IMR-90 (cell line): ENCODE data around the gene PLD3. TPM values are rescaled to one million over a fixed set of nuclear protein-coding genes. Genes with fewer than 3 reads are reported as not detected.

Experiments
- ATAC-seq: fragments of 200-7000 bp; cut with Tn5 transposase; 2 replicates; pipeline ENCODE4 v1.9.1; 2020; ENCODE audit warnings: low read depth, mild to moderate bottlenecking, moderate library complexity
- BruUV-seq: library from RNA; stranded (reverse); fragments of 400-500 nt; replicated peaks from 2 replicates; lab custom pipeline; 2021; lab: Mats Ljungman, UMichigan
- CTCF ChIA-PET: fragments of 300-600 bp; formaldehyde crosslinking; extraction: SDS; loops from one replicate; lab custom pipeline; 2021; ENCODE audit warnings: antibody characterized with exemption; lab: Yijun Ruan, JAX
- POLR2A ChIA-PET: fragments of 300-600 bp; sonication (Branson Sonifier 250); formaldehyde crosslinking; loops from one replicate; lab custom pipeline; 2022; ENCODE audit warnings: antibody characterized with exemption; ENCODE audit not compliant: unreplicated experiment; lab: Charles Lee
- DNase-seq: peaks from one replicate; pipeline ENCODE4 v3.0.0; 2013
- H2AFZ ChIP-seq: replicated peaks from 2 replicates; pipeline ENCODE3; 2013; ENCODE audit warnings: low read length, mild to moderate bottlenecking; ENCODE audit not compliant: poor library complexity
- H2AK5ac ChIP-seq: 2 replicates; pipeline ENCODE4 v1.6.1; 2013; ENCODE audit warnings: low read depth, low read length, inconsistent platforms
- H2AK9ac ChIP-seq: replicated peaks from 2 replicates; pipeline ENCODE3; 2013; ENCODE audit warnings: mild to moderate bottlenecking, low read depth, low read length, moderate library complexity; ENCODE audit not compliant: poor library complexity
- H2BK120ac ChIP-seq: 2 replicates; pipeline ENCODE4 v1.6.1; 2013; ENCODE audit warnings: low read depth, low read length, inconsistent platforms
- H2BK15ac ChIP-seq: 3 replicates; pipeline ENCODE4 v1.6.1; 2013; ENCODE audit warnings: low read depth, low read length, inconsistent platforms
- H2BK20ac ChIP-seq: 2 replicates; pipeline ENCODE4 v1.6.1; 2013; ENCODE audit warnings: low read depth, mild to moderate bottlenecking, inconsistent platforms, low read length, moderate library complexity
- H2BK5ac ChIP-seq: 2 replicates; pipeline ENCODE4 v1.6.1; 2013; ENCODE audit warnings: mild to moderate bottlenecking, low read depth, low read length, inconsistent platforms; ENCODE audit not compliant: poor library complexity, severe bottlenecking
- H3K14ac ChIP-seq: replicated peaks from 2 replicates; pipeline ENCODE4 v1.6.1; 2013; ENCODE audit warnings: low read depth, low read length, inconsistent platforms
- H3K18ac ChIP-seq: 2 replicates; pipeline ENCODE4 v1.6.1; 2013; ENCODE audit warnings: low read depth, low read length, control low read depth
- H3K23ac ChIP-seq: 2 replicates; pipeline ENCODE4 v1.6.1; 2013; ENCODE audit warnings: low read depth, low read length, inconsistent platforms
- H3K27ac ChIP-seq: 2 replicates; pipeline ENCODE4 v1.5.1; 2013; ENCODE audit warnings: mild to moderate bottlenecking, control low read depth, low read length; ENCODE audit not compliant: insufficient read depth
- H3K27me3 ChIP-seq: 2 replicates; pipeline ENCODE4 v1.6.1; 2013; ENCODE audit warnings: low read length; ENCODE audit not compliant: control insufficient read depth, insufficient read depth
- H3K36me3 ChIP-seq: 2 replicates; pipeline ENCODE4 v1.6.1; 2013; ENCODE audit warnings: low read length, mixed read lengths; ENCODE audit not compliant: control insufficient read depth, insufficient read depth
- H3K4ac ChIP-seq: 2 replicates; pipeline ENCODE4 v1.6.1; 2013; ENCODE audit warnings: low read depth, low read length, inconsistent platforms
- H3K4me1 ChIP-seq: 2 replicates; pipeline ENCODE4 v1.6.1; 2013; ENCODE audit warnings: low read length, mixed read lengths; ENCODE audit not compliant: control insufficient read depth, insufficient read depth
- H3K4me2 ChIP-seq: 2 replicates; pipeline ENCODE4 v1.6.1; 2013; ENCODE audit warnings: low read depth, mild to moderate bottlenecking, control low read depth, low read length, moderate library complexity
- H3K4me3 ChIP-seq: 2 replicates; pipeline ENCODE4 v1.5.1; 2013; ENCODE audit warnings: low read depth, mild to moderate bottlenecking, control low read depth, low read length, moderate library complexity; ENCODE audit not compliant: insufficient read depth
- H3K56ac ChIP-seq: 2 replicates; pipeline ENCODE4 v1.6.1; 2013; ENCODE audit warnings: low read length, inconsistent platforms; ENCODE audit not compliant: insufficient read depth; ENCODE audit errors: extremely low read depth
- H3K79me1 ChIP-seq, 2 experiments: 2 replicates each; pipeline ENCODE4 v1.6.1; 2013; ENCODE audit warnings: low read length in 2 of 2, inconsistent platforms in 1 of 2, low read depth in 1 of 2
- H3K9ac ChIP-seq: 2 replicates; pipeline ENCODE4 v1.6.1; 2013; ENCODE audit warnings: low read depth, low read length, control low read depth
- H3K9me1 ChIP-seq: 2 replicates; pipeline ENCODE4 v1.6.1; 2013; ENCODE audit warnings: low read length, inconsistent platforms; ENCODE audit not compliant: insufficient read depth
- H3K9me3 ChIP-seq: 2 replicates; pipeline ENCODE4 v1.6.1; 2013; ENCODE audit warnings: low read length; ENCODE audit not compliant: control insufficient read depth, insufficient read depth
- H4K20me1 ChIP-seq: 2 replicates; pipeline ENCODE4 v1.6.1; 2013; ENCODE audit warnings: low read length, inconsistent platforms; ENCODE audit not compliant: insufficient read depth
- H4K5ac ChIP-seq: 2 replicates; pipeline ENCODE4 v1.6.1; 2013; ENCODE audit warnings: mild to moderate bottlenecking, low read depth, low read length, control low read depth
- H4K8ac ChIP-seq, 2 experiments: 2 replicates each; pipeline ENCODE4 v1.6.1; 2013; ENCODE audit warnings: low read depth in 2 of 2, low read length in 2 of 2, control low read depth in 1 of 2, inconsistent platforms in 1 of 2
- H4K91ac ChIP-seq: 2 replicates; pipeline ENCODE4 v1.6.1; 2013; ENCODE audit warnings: low read depth, low read length, inconsistent platforms; ENCODE audit not compliant: insufficient read depth
- BHLHE40 ChIP-seq: fragments of 150-350 bp; IDR thresholded peaks from 2 replicates; pipeline ENCODE4 v1.6.1; 2016; ENCODE audit warnings: mild to moderate bottlenecking, low read depth, low read length
- CEBPB ChIP-seq: IDR thresholded peaks from 2 replicates; pipeline ENCODE4 v1.6.1; 2012; ENCODE audit warnings: low read depth, low read length, improper control_type of control experiment
- CHD1 ChIP-seq: IDR thresholded peaks from 2 replicates; pipeline ENCODE4 v1.6.1; 2012; ENCODE audit warnings: low read depth, low read length, improper control_type of control experiment
- ELK1 ChIP-seq: fragments of 150-350 bp; IDR thresholded peaks from 2 replicates; pipeline ENCODE4 v1.6.1; 2016; ENCODE audit warnings: low read depth, mild to moderate bottlenecking, low read length, moderate library complexity, borderline replicate concordance
- FOS ChIP-seq: fragments of 150-350 bp; IDR thresholded peaks from 2 replicates; pipeline ENCODE4 v1.6.1; 2016; ENCODE audit warnings: low read depth, low read length
- MAFK ChIP-seq: IDR thresholded peaks from 2 replicates; pipeline ENCODE4 v1.6.1; 2012; ENCODE audit warnings: low read depth, low read length, improper control_type of control experiment
- MAZ ChIP-seq: IDR thresholded peaks from 2 replicates; pipeline ENCODE4 v1.6.1; 2012; ENCODE audit warnings: low read depth, mild to moderate bottlenecking, low read length, improper control_type of control experiment, moderate library complexity, borderline replicate concordance
- MXI1 ChIP-seq: IDR thresholded peaks from 2 replicates; pipeline ENCODE4 v1.6.1; 2012; ENCODE audit warnings: low read depth, mild to moderate bottlenecking, low read length, moderate library complexity, borderline replicate concordance
- NFE2L2 ChIP-seq: fragments of 150-350 bp; IDR thresholded peaks from 2 replicates; pipeline ENCODE4 v1.6.1; 2016; ENCODE audit warnings: low read depth, mild to moderate bottlenecking, low read length
- POLR2A ChIP-seq: IDR thresholded peaks from 2 replicates; pipeline ENCODE4 v1.6.1; 2012; ENCODE audit warnings: mild to moderate bottlenecking, low read depth, low read length
- RAD21 ChIP-seq: IDR thresholded peaks from 2 replicates; pipeline ENCODE4 v1.6.1; 2012; ENCODE audit warnings: low read length, improper control_type of control experiment
- RCOR1 ChIP-seq: IDR thresholded peaks from 2 replicates; pipeline ENCODE4 v1.6.1; 2012; ENCODE audit warnings: mild to moderate bottlenecking, low read length, improper control_type of control experiment; ENCODE audit not compliant: insufficient replicate concordance
- RFX5 ChIP-seq: IDR thresholded peaks from 2 replicates; pipeline ENCODE4 v1.8.0; 2012; ENCODE audit warnings: low read depth, mild to moderate bottlenecking, low read length, moderate library complexity
- SMC3 ChIP-seq: fragments of 150-350 bp; IDR thresholded peaks from 2 replicates; pipeline ENCODE4 v1.6.1; 2016; ENCODE audit warnings: low read depth, mild to moderate bottlenecking, antibody characterized with exemption, low read length, moderate library complexity
- USF2 ChIP-seq: fragments of 150-350 bp; IDR thresholded peaks from 2 replicates; pipeline ENCODE4 v1.6.1; 2017; ENCODE audit warnings: mild to moderate bottlenecking, antibody characterized with exemption, low read length, low read depth
- whole genome bisulfite sequencing, 2 experiments: methylation state at CpG; one replicate each; pipeline versions ENCODE4 v1.1.5 to v1.1.7; 2013; ENCODE audit warnings: missing lambda C conversion rate in 2 of 2; ENCODE audit not compliant: insufficient read length in 1 of 2; ENCODE audit errors: extremely low coverage in 2 of 2; 5-methylcytosine and 5-hydroxymethylcytosine counted together
- dilution Hi-C: fragments of 300-500 bp; cut with HindIII; formaldehyde crosslinking; loops from one replicate; pipeline ENCODE4 v1.14.3; 2018; ENCODE audit warnings: low sequenced_read_pairs; ENCODE audit not compliant: unreplicated experiment
- in situ Hi-C: fragments of 300-500 bp; cut with MboI; formaldehyde crosslinking; loops from 3 replicates; pipeline ENCODE4 v1.14.3; 2019; ENCODE audit warnings: low sequenced_read_pairs, inconsistent platforms, mixed read lengths
- intact Hi-C: fragments of 100-400 bp; cut with micrococcal nuclease; formaldehyde crosslinking; loops from 2 replicates; pipeline ENCODE4 v1.10.0; 2022
- polyA plus RNA-seq, 3 experiments: library from polyadenylated mRNA; depleted of rRNA; stranded (reverse); fragments of >200 nt; gene quantifications; 2 replicates each; pipeline ENCODE4 v1.2.3, GENCODE V29; 2012; ENCODE audit warnings: low replicate concordance in 1 of 3
- total RNA-seq: library from RNA; depleted of rRNA; stranded (reverse); fragments of >200 nt; gene quantifications from 2 replicates; pipeline ENCODE4 v1.2.3, GENCODE V29; 2012
- TF ChIP-seq, protein P1 (sequence below): conservative IDR thresholded peaks from 2 replicates; pipeline ENCODE4 v1.5.1; 2012; ENCODE audit warnings: mild to moderate bottlenecking, low read depth, low read length, improper control_type of control experiment

The PLD3 gene
- total and polyA plus RNA-seq, 2 of the 4 experiments (the other 2 are of a cell fraction) = 117 to 665 TPM

- Histone ChIP-seq H2AK9ac (no peak overlapping the region), H2BK20ac (no peak overlapping the region), H3K23ac (no peak overlapping the region), H4K20me1 (no peaks in the 10 kb centered on the region), H2BK120ac (no peak overlapping the region), H3K9ac (no peak overlapping the region), H3K79me1 (no peaks in the 10 kb centered on the region), H3K4ac (no peak overlapping the region), H3K14ac (no peak overlapping the region), H2AK5ac (no peak overlapping the region), H3K56ac (no peak overlapping the region), H3K9me1 (no peaks in the 10 kb centered on the region), H4K91ac (no peak overlapping the region), H3K36me3 (peaks cover 32% of the 10 kb centered on the region), H3K4me1 (no peaks in the 10 kb centered on the region), H2AFZ (no peak overlapping the region), H3K18ac (no peak overlapping the region), H3K4me2 (no peak overlapping the region), H3K27ac (no peak overlapping the region), H3K4me3 (no peak overlapping the region), H4K5ac (no peak overlapping the region), H2BK5ac (no peak overlapping the region), H4K8ac (no peak overlapping the region), H2BK15ac (no peak overlapping the region), H3K9me3 (no peaks in the 10 kb centered on the region), H3K27me3 (no peaks in the 10 kb centered on the region; the same call in 1 of the 2 replicates)
- dilution Hi-C loops (no loop called here), intact Hi-C loops (no loop called here), in situ Hi-C loops (no loop called here)
- WGBS, 2 experiments = 75% methylated on average over 2 of the region's 3 CpGs; no CpG with 5 or more reads in 1 of the 2 experiments
- ATAC-seq (no peak), DNase-seq (no peak)
- ChIA-PET POLR2A (interaction anchor here (0.6 kb wide), 1 partner anchor 20 kb away, joined by 12 read pairs; no protein-coding TSS in a partner anchor), CTCF (no interaction called here)
- TF ChIP-seq RAD21 = no peak
- no peak for TF ChIP-seq CEBPB
- TF ChIP-seq RCOR1 = no peak
- no peak for TF ChIP-seq FOS
- TF ChIP-seq, protein P1, sequence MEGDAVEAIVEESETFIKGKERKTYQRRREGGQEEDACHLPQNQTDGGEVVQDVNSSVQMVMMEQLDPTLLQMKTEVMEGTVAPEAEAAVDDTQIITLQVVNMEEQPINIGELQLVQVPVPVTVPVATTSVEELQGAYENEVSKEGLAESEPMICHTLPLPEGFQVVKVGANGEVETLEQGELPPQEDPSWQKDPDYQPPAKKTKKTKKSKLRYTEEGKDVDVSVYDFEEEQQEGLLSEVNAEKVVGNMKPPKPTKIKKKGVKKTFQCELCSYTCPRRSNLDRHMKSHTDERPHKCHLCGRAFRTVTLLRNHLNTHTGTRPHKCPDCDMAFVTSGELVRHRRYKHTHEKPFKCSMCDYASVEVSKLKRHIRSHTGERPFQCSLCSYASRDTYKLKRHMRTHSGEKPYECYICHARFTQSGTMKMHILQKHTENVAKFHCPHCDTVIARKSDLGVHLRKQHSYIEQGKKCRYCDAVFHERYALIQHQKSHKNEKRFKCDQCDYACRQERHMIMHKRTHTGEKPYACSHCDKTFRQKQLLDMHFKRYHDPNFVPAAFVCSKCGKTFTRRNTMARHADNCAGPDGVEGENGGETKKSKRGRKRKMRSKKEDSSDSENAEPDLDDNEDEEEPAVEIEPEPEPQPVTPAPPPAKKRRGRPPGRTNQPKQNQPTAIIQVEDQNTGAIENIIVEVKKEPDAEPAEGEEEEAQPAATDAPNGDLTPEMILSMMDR = no peak
- TF ChIP-seq RFX5 = no peak
- no peak for TF ChIP-seq SMC3
- no peak for TF ChIP-seq ELK1
- no peak for TF ChIP-seq POLR2A
- TF ChIP-seq CHD1 = no peak
- no peak for TF ChIP-seq NFE2L2
- no peak for TF ChIP-seq MAZ
- TF ChIP-seq MXI1 = no peak
- no peak for TF ChIP-seq MAFK
- TF ChIP-seq USF2 = no peak
- TF ChIP-seq BHLHE40 = no peak
- no TSS peak for BruUV-seq
Measured at GRCh38 chr19:40381321-40381720, 32.8 kb downstream of the PLD3 start.
